ENCODE measurements around the gene TDRKH. TPM values are rescaled to one million over a fixed set of nuclear protein-coding genes. Genes with fewer than 3 reads are reported as not detected.

TDRKH gene
- total and polyA plus RNA-seq, 2 of the 13 experiments (the other 11 are each of a cell fraction or from before 2014, with no cell fraction given), result 3.9 to 5.4 TPM

DNA sequence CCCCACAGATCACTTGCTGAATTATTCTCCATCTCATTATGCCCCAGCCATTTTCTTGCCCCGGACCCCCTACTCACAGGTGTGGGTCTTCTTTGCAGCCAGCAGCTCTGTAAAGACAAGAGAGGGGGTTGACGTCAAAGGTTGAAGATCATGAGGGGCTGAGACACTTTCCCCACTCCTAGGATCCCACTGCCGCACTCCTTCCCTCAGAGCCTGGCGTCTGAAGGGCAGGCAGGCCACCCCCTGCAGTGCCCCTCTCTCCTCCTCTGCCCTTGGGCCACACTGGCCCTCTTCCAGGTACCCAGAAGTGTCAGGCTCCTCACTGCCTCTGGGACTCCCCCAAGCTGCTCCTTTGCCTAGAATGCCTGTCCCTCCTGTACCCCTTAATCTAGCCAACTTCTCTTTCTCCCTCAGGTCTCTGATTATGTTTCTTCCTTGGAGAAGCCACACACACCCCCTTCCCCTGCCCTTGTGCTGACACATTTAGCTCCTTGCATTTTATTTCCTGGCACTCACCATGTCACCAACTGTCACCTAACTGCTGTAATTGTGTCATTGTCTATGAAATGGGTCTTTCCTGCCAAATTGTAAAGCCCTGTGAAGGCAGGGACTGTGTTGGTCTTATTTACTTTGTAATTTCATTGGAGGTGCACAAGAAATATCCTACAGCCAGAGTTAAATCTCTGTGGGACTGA, 39.2 kb upstream of the TDRKH start:
- no peak for ATAC-seq
- Histone ChIP-seq H3K9me3 (ENCODE audit: low read length) (no peaks in the 10 kb centered on the region), H3K27ac (ENCODE audit: extremely low read length, insufficient read depth, low read length) (no peak overlapping the region), H3K4me3 (replicated peaks in 1 of 3; ENCODE audit: insufficient read depth in 1 of 3, low read depth in 2 of 3, low read length in 3 of 3) (no peak overlapping the region), H4K20me1 (ENCODE audit: insufficient read depth, low read length) (no peaks in the 10 kb centered on the region), H3K9ac (ENCODE audit: insufficient read depth, low read depth, low read length) (no peak overlapping the region), H3K4me1 (ENCODE audit: insufficient read depth, low read length) (peaks cover 46% of the 10 kb centered on the region), H3K79me2 (ENCODE audit: insufficient read depth, low read length) (no peaks in the 10 kb centered on the region), H3K4me2 (ENCODE audit: low read depth, low read length) (no peak overlapping the region), H3K36me3 (replicated peaks in 1 of 2; ENCODE audit: control insufficient read depth in 1 of 2, insufficient read depth in 2 of 2, low read length in 2 of 2) (no peaks in the 10 kb centered on the region), H2AFZ (ENCODE audit: low read length) (no peak overlapping the region), H3K27me3 (ENCODE audit: control insufficient read depth in 1 of 2, insufficient read depth in 2 of 2, low read length in 2 of 2) (no peaks in the 10 kb centered on the region; a peak in 2 of 5 replicates)
- BruUV-seq (replicated peaks), result no TSS peak
- in situ Hi-C loops (cut with HindIII; ENCODE audit: extremely low pct_ligation_motif_present, low pct_unique_long_range_greater_than_20kb), result loop anchor here (10.0 kb wide), 2 partner anchors 115 to 235 kb away; partner anchors contain the start of gene CELF3
- intact Hi-C loops (cut with micrococcal nuclease; ENCODE audit: unreplicated experiment), result loop anchor here (5.0 to 10.0 kb wide), 4 partner anchors 37 to 385 kb away; partner anchors contain the start of genes MRPL9, TDRKH and TUFT1
- no peak for TF ChIP-seq ZMYM2 (CRISPR knock-in tag; IDR thresholded peaks at IDR 0.05)
- TF ChIP-seq TBX2 (CRISPR knock-in tag; IDR thresholded peaks at IDR 0.05; ENCODE audit: borderline replicate concordance), result no peak
- TF ChIP-seq ZNF792 (CRISPR knock-in tag; IDR thresholded peaks at IDR 0.05), result no peak
- no peak for TF ChIP-seq ZNF329 (CRISPR knock-in tag; IDR thresholded peaks at IDR 0.05; ENCODE audit: low read depth)
- no peak for TF ChIP-seq SIX4 (CRISPR knock-in tag; IDR thresholded peaks at IDR 0.05)
- TF ChIP-seq MEF2D (CRISPR knock-in tag; IDR thresholded peaks at IDR 0.05), result no peak
- no peak for TF ChIP-seq MAFF (IDR thresholded peaks at IDR 0.05; ENCODE audit: low read depth, low read length)
- no peak for TF ChIP-seq BCL6 (CRISPR knock-in tag; IDR thresholded peaks at IDR 0.05)
- TF ChIP-seq ZFP82 (CRISPR knock-in tag; IDR thresholded peaks at IDR 0.05; ENCODE audit: borderline replicate concordance), result no peak
- no peak for TF ChIP-seq ZNF75D (CRISPR knock-in tag; IDR thresholded peaks at IDR 0.05; ENCODE audit: borderline replicate concordance)
- TF ChIP-seq ZNF496 (CRISPR knock-in tag; IDR thresholded peaks at IDR 0.05; ENCODE audit: insufficient replicate concordance), result no peak
- TF ChIP-seq NFRKB (IDR thresholded peaks at IDR 0.05), result no peak
- TF ChIP-seq ZNF180 (CRISPR knock-in tag; IDR thresholded peaks at IDR 0.05; ENCODE audit: borderline replicate concordance, low read depth), result no peak
- TF ChIP-seq, protein P1, sequence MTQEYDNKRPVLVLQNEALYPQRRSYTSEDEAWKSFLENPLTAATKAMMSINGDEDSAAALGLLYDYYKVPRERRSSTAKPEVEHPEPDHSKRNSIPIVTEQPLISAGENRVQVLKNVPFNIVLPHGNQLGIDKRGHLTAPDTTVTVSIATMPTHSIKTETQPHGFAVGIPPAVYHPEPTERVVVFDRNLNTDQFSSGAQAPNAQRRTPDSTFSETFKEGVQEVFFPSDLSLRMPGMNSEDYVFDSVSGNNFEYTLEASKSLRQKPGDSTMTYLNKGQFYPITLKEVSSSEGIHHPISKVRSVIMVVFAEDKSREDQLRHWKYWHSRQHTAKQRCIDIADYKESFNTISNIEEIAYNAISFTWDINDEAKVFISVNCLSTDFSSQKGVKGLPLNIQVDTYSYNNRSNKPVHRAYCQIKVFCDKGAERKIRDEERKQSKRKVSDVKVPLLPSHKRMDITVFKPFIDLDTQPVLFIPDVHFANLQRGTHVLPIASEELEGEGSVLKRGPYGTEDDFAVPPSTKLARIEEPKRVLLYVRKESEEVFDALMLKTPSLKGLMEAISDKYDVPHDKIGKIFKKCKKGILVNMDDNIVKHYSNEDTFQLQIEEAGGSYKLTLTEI (CRISPR knock-in tag; conservative IDR thresholded peaks at IDR 0.05), result no peak
- TF ChIP-seq, protein P2, sequence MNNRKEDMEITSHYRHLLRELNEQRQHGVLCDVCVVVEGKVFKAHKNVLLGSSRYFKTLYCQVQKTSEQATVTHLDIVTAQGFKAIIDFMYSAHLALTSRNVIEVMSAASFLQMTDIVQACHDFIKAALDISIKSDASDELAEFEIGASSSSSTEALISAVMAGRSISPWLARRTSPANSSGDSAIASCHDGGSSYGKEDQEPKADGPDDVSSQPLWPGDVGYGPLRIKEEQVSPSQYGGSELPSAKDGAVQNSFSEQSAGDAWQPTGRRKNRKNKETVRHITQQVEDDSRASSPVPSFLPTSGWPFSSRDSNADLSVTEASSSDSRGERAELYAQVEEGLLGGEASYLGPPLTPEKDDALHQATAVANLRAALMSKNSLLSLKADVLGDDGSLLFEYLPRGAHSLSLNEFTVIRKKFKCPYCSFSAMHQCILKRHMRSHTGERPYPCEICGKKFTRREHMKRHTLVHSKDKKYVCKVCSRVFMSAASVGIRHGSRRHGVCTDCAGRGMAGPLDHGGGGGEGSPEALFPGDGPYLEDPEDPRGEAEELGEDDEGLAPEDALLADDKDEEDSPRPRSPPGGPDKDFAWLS (CRISPR knock-in tag; IDR thresholded peaks at IDR 0.05; ENCODE audit: borderline replicate concordance), result no peak
- TF ChIP-seq ZNF354B (CRISPR knock-in tag; IDR thresholded peaks at IDR 0.05), result no peak
- TF ChIP-seq ZNF333 (CRISPR knock-in tag; IDR thresholded peaks at IDR 0.05; ENCODE audit: borderline replicate concordance), result no peak
- DNase-seq (ENCODE audit: low spot score), result no peak
- FAIRE-seq, result no peak
- CTCF ChIA-PET (ENCODE audit: low intra/inter-chr PET ratio, low total read pairs), result no interaction called here
- WGBS (ENCODE audit: low lambda C conversion rate), result 97% methylated on average over 4 of the region's 4 CpGs
- POLR2A ChIA-PET, result interaction anchor here (0.7 to 2.0 kb wide), 3 partner anchors 10 to 324 kb away, joined by 3 to 10 read pairs (median 3); partner anchors contain the start of genes C2CD4D and S100A11
